ENCODE results near the gene TBPL2. TPM values are rescaled to one million over a fixed set of nuclear protein-coding genes. Genes with fewer than 3 reads are reported as not detected.

The TBPL2 gene
- total RNA-seq, 6 experiments from 2014 or later = not detected

DNA sequence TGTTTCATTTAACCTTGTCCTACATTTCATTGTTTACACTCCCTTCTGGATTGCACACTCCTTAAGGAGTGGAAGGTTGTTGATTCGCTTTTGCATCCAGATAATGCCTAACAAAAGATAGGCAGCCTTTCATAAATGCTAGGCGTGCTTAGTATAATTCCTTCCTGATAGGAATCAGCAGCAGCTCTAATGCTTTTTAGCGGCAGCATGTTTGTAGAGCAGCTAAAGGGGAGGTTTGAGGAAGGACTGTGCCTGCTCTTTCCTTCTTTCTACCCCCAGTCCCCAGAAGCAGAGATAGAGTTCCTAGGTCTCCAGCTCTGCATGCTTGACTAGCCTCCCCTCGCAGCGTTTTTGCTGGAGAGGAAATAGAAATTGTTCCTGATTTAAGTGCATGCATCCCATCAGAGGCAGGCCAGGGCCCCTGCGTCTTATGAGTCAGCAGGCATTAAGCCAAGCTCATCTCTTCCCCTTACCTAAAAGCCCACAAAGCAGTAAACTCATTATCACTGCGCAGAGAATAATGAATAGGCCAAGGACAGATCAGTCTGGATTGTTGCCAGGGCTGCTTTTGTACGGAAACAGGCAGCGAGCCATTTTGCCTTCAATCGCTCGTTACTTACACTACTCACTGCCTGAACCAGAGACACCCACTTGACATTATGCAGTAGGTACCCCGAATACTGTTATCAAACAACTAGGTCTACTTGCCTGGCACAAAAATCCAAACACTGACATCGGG lies 14.0 kb upstream of the TBPL2 start:
- no peaks in the 10 kb centered on the region for H3K36me3 Mint-ChIP-seq (ENCODE audit: low read depth)
- peaks cover 56% of the 10 kb centered on the region for H3K4me1 Mint-ChIP-seq (ENCODE audit: low read depth)
- peak overlapping the region; percentile 41; the same call in 1 of the 2 replicates for H3K4me3 Mint-ChIP-seq
- no peaks in the 10 kb centered on the region for H3K9me3 Mint-ChIP-seq
- peaks cover 3% of the 10 kb centered on the region for H3K27me3 Mint-ChIP-seq (ENCODE audit: insufficient read depth)
- peak; percentile 45 for DNase-seq
- peak overlapping the region; percentile 49; the same call in 1 of the 2 replicates for H3K27ac Mint-ChIP-seq
- no peak for TF ChIP-seq CTCF (IDR thresholded peaks at IDR 0.05)

DNA sequence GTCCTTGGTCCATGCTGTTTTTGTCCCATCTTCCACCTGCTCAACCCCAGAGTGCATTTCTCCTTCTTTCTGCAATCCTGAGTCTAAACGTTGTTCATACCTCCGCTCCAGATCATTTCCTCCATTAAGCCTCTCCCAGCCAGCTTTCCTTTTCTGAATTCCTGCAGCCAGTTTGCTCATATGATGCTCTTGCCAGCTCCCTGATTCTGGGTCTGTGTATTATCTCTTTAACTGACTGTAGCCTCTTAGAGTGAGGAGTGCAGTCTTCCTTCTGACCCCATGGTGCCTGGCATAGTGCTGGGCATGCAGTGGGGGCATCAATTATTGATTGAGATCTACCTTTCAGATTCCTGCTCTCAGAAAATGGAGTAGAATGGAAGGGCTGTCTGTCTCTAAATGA lies 11.5 kb upstream of the TBPL2 start:
- H3K36me3 Mint-ChIP-seq (ENCODE audit: low read depth) = no peaks in the 10 kb centered on the region
- no peak for TF ChIP-seq CTCF (IDR thresholded peaks at IDR 0.05)
- H3K27ac Mint-ChIP-seq = no peak overlapping the region
- peaks cover 64% of the 10 kb centered on the region for H3K4me1 Mint-ChIP-seq (ENCODE audit: low read depth)
- peaks cover 3% of the 10 kb centered on the region for H3K27me3 Mint-ChIP-seq (ENCODE audit: insufficient read depth)
- H3K4me3 Mint-ChIP-seq = no peak overlapping the region
- no peak for DNase-seq
- H3K9me3 Mint-ChIP-seq = no peaks in the 10 kb centered on the region

DNA sequence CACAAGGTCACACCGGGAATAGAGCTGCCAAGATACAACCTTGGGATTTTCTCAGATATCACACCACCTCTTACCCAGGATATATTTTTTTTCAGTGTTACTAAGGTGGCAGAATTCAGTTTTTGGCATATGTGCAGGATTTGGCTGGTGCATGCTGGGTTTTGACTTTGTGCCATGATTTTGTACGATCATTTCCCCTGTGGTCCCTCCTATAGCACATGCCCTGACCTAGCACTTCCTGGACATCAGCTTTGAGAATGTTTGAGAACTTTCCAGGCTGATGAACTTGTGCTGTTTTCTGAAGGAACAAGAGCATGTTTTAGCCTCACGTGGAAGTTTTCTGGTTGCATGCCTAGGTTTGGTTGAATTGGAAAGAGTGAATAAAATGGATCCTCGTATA lies 11.0 kb upstream of the TBPL2 start:
- DNase-seq = no peak
- H3K27ac Mint-ChIP-seq = no peak overlapping the region

GRCh38 chr14:55450987-55451386 lies 10.6 kb upstream of the TBPL2 start:
- no peak overlapping the region for H3K4me3 Mint-ChIP-seq
- TF ChIP-seq CTCF (IDR thresholded peaks at IDR 0.05) = no peak
- no peak overlapping the region for H3K27ac Mint-ChIP-seq
- no peaks in the 10 kb centered on the region for H3K36me3 Mint-ChIP-seq (ENCODE audit: low read depth)
- no peaks in the 10 kb centered on the region for H3K9me3 Mint-ChIP-seq
- peaks cover 73% of the 10 kb centered on the region for H3K4me1 Mint-ChIP-seq (ENCODE audit: low read depth)
- peaks cover 3% of the 10 kb centered on the region for H3K27me3 Mint-ChIP-seq (ENCODE audit: insufficient read depth)
- DNase-seq = no peak

More for the DNA sequence above, 11.0 kb upstream of the TBPL2 start:
- TF ChIP-seq CTCF (IDR thresholded peaks at IDR 0.05) = no peak
- no peak overlapping the region for H3K4me3 Mint-ChIP-seq
- peaks cover 3% of the 10 kb centered on the region for H3K27me3 Mint-ChIP-seq (ENCODE audit: insufficient read depth)
- H3K4me1 Mint-ChIP-seq (ENCODE audit: low read depth) = peaks cover 69% of the 10 kb centered on the region
- H3K9me3 Mint-ChIP-seq = no peaks in the 10 kb centered on the region
- no peaks in the 10 kb centered on the region for H3K36me3 Mint-ChIP-seq (ENCODE audit: low read depth)

DNA sequence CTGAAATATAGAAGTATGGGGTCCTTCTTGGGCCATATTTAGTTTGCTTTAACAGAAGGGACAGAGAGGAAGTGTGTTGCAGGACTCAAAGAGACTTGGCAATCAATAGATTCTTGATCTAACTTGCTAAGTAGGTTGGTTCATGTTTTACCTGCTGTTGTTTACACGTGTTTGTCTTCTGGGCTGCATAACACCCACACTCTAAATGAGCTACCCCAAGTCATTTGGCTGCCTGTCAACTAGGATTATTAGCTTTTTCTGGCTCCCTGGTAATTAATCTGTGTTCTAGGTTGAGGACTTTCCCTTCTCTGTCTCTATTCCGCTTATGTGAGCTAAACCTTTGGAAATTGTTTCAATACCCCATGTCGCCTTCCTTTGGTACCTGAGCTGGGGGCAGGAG lies 10.1 kb upstream of the TBPL2 start:
- Mint-ChIP-seq H3K4me3 (no peak overlapping the region), H3K9me3 (no peaks in the 10 kb centered on the region), H3K4me1 (ENCODE audit: low read depth) (peaks cover 75% of the 10 kb centered on the region), H3K36me3 (ENCODE audit: low read depth) (no peaks in the 10 kb centered on the region), H3K27me3 (ENCODE audit: insufficient read depth) (peaks cover 3% of the 10 kb centered on the region), H3K27ac (no peak overlapping the region)
- TF ChIP-seq CTCF (IDR thresholded peaks at IDR 0.05) = no peak
- no peak for DNase-seq

All from HFFc6 (cell line).